ENCODE measurements around the gene CCT7. TPM values are rescaled to one million over a fixed set of nuclear protein-coding genes. Genes with fewer than 3 reads are reported as not detected.

Gene CCT7
- total and polyA plus RNA-seq, 2 donors (not counting 1 experiment from before 2014, with no cell fraction given): 94.4 to 160 TPM

- TF ChIP-seq CTCF (IDR thresholded peaks at IDR 0.05): no peak
- TF ChIP-seq EZH2 (IDR thresholded peaks at IDR 0.05; ENCODE audit: borderline replicate concordance, insufficient read depth, low read depth, low read length, poor library complexity, severe bottlenecking): no peak
- 53% methylated on average over 18 of the region's 22 CpGs for WGBS (ENCODE audit: insufficient coverage)
- Histone ChIP-seq H4K20me1 (ENCODE audit: control insufficient read depth, insufficient read depth, low read length, poor library complexity, severe bottlenecking) (peaks cover 32% of the 10 kb centered on the region), H3K4me3 (ENCODE audit: control extremely low read depth in 1 of 5, extremely low read depth in 1 of 5, insufficient read depth in 1 of 5, low read depth in 2 of 5, low read length in 4 of 5) (peak overlapping the region in 3 of 5 experiments; percentile 19 to 28 (median 25)), H3K4me2 (replicated peaks; ENCODE audit: low read depth, low read length, poor library complexity, severe bottlenecking) (peak overlapping the region; percentile 63), H3K27ac (ENCODE audit: low read length in 2 of 2) (no peak overlapping the region), H3K9ac (ENCODE audit: low read length) (peak overlapping the region; percentile 23), H3K79me2 (ENCODE audit: control insufficient read depth, insufficient read depth, low read length) (peaks cover 24% of the 10 kb centered on the region), H3K9me3 (ENCODE audit: control extremely low read depth in 1 of 3, control insufficient read depth in 2 of 3, insufficient read depth in 1 of 3, low read length in 2 of 3) (peaks cover 0 to 3% (median 0%) of the 10 kb centered on the region in 3 donors), H3K4me1 (ENCODE audit: control insufficient read depth in 2 of 2, insufficient read depth in 2 of 2, low read length in 2 of 2) (no peaks in the 10 kb centered on the region), H3K36me3 (replicated peaks in 1 of 2; ENCODE audit: control extremely low read depth in 1 of 2, control insufficient read depth in 1 of 2, extremely low read depth in 1 of 2, insufficient read depth in 2 of 2, low read length in 1 of 2) (peaks cover 0 to 4% of the 10 kb centered on the region in 2 experiments), H2AFZ (ENCODE audit: insufficient read depth, low read depth, low read length, poor library complexity, severe bottlenecking) (peak overlapping the region; percentile 27), H3K27me3 (replicated peaks in 1 of 4; ENCODE audit: control extremely low read depth in 1 of 4, control insufficient read depth in 3 of 4, insufficient read depth in 4 of 4, low read length in 3 of 4) (no peaks in the 10 kb centered on the region)
- H3K4me1 Mint-ChIP-seq: peaks cover 18% of the 10 kb centered on the region
- ChIA-PET CTCF (no interaction called here), POLR2A (no interaction called here)
- DNase-seq (no peak), ATAC-seq (ENCODE audit: low read depth) (peak; percentile 7)
- intact Hi-C loops (cut with micrococcal nuclease): loop anchor here (1.0 to 2.0 kb wide), 2 partner anchors 15 to 37 kb away; partner anchors contain the start of genes FBXO41 and PRADC1
- no peak overlapping the region for H3K27ac Mint-ChIP-seq
- peak overlapping the region; percentile 47 for H3K4me3 Mint-ChIP-seq
- H3K27me3 Mint-ChIP-seq: no peaks in the 10 kb centered on the region
- H3K9me3 Mint-ChIP-seq (ENCODE audit: insufficient read depth): no peaks in the 10 kb centered on the region
Measured at GRCh38 chr2:73269686-73270465, 35.8 kb downstream of the CCT7 start.

- ChIA-PET POLR2A (no interaction called here), CTCF (interaction anchor here (0.8 to 1.1 kb wide), 3 partner anchors 12 to 88 kb away, joined by 3 read pairs; partner anchors contain the start of gene FBXO41)
- Histone ChIP-seq H3K27me3 (replicated peaks in 1 of 4; ENCODE audit: control extremely low read depth in 1 of 4, control insufficient read depth in 3 of 4, insufficient read depth in 4 of 4, low read length in 3 of 4) (no peaks in the 10 kb centered on the region), H4K20me1 (ENCODE audit: control insufficient read depth, insufficient read depth, low read length, poor library complexity, severe bottlenecking) (peaks cover 32% of the 10 kb centered on the region), H3K4me2 (replicated peaks; ENCODE audit: low read depth, low read length, poor library complexity, severe bottlenecking) (no peak overlapping the region), H3K4me1 (ENCODE audit: control insufficient read depth in 2 of 2, insufficient read depth in 2 of 2, low read length in 2 of 2) (no peaks in the 10 kb centered on the region), H3K79me2 (ENCODE audit: control insufficient read depth, insufficient read depth, low read length) (peaks cover 15% of the 10 kb centered on the region), H3K27ac (ENCODE audit: low read length in 2 of 2) (no peak overlapping the region), H3K36me3 (replicated peaks in 1 of 2; ENCODE audit: control extremely low read depth in 1 of 2, control insufficient read depth in 1 of 2, extremely low read depth in 1 of 2, insufficient read depth in 2 of 2, low read length in 1 of 2) (peaks cover 3 to 4% of the 10 kb centered on the region in 2 experiments), H3K4me3 (ENCODE audit: control extremely low read depth in 1 of 5, extremely low read depth in 1 of 5, insufficient read depth in 1 of 5, low read depth in 2 of 5, low read length in 4 of 5) (no peak overlapping the region), H3K9me3 (ENCODE audit: control extremely low read depth in 1 of 3, control insufficient read depth in 2 of 3, insufficient read depth in 1 of 3, low read length in 2 of 3) (peaks cover 0 to 3% (median 0%) of the 10 kb centered on the region in 3 donors), H3K9ac (ENCODE audit: low read length) (no peak overlapping the region), H2AFZ (ENCODE audit: insufficient read depth, low read depth, low read length, poor library complexity, severe bottlenecking) (no peak overlapping the region)
- TF ChIP-seq EZH2 (IDR thresholded peaks at IDR 0.05; ENCODE audit: borderline replicate concordance, insufficient read depth, low read depth, low read length, poor library complexity, severe bottlenecking): no peak
- TF ChIP-seq CTCF (IDR thresholded peaks at IDR 0.05): no peak
- no peak for DNase-seq
- Mint-ChIP-seq H3K9me3 (ENCODE audit: insufficient read depth) (no peaks in the 10 kb centered on the region), H3K4me1 (peaks cover 15% of the 10 kb centered on the region), H3K27ac (no peak overlapping the region), H3K4me3 (no peak overlapping the region), H3K27me3 (no peaks in the 10 kb centered on the region)
- 100% methylated on average over 1 of the region's 1 CpG for WGBS (ENCODE audit: insufficient coverage)
- intact Hi-C loops (cut with micrococcal nuclease): no loop called here
- no peak for ATAC-seq (ENCODE audit: low read depth)
Measured at GRCh38 chr2:73272270-73272669, 38.2 kb downstream of the CCT7 start.
